ENCODE data around the gene WWC2.
A peak's percentile ranks its signal among the peaks of the same experiment; 100 is the strongest.

Gene WWC2

DNA sequence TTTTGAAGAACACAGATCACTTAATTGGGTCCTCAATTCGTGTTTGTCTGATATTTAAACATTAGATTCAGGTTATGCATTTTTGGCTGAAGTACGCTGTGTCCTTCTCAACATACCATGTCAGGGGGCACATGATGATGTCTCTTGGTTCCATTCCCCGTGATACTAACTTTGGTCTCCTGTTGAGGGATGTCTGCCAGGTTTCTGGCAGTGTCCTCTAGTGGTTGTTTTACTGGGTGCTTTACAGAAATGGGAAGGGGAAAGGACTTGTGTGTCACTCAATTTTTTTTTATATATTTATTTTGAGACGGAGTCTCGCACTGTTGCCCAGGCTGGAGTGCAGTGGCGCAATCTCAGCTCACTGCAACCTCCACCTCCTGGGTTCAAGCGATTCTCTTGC, 58.2 kb downstream of the WWC2 start:
- TF ChIP-seq, protein P1, sequence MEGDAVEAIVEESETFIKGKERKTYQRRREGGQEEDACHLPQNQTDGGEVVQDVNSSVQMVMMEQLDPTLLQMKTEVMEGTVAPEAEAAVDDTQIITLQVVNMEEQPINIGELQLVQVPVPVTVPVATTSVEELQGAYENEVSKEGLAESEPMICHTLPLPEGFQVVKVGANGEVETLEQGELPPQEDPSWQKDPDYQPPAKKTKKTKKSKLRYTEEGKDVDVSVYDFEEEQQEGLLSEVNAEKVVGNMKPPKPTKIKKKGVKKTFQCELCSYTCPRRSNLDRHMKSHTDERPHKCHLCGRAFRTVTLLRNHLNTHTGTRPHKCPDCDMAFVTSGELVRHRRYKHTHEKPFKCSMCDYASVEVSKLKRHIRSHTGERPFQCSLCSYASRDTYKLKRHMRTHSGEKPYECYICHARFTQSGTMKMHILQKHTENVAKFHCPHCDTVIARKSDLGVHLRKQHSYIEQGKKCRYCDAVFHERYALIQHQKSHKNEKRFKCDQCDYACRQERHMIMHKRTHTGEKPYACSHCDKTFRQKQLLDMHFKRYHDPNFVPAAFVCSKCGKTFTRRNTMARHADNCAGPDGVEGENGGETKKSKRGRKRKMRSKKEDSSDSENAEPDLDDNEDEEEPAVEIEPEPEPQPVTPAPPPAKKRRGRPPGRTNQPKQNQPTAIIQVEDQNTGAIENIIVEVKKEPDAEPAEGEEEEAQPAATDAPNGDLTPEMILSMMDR (conservative IDR thresholded peaks at IDR 0.05; ENCODE audit: low read depth, low read length), result peak; percentile 26
- no peak for DNase-seq (ENCODE audit: low read depth)

DNA sequence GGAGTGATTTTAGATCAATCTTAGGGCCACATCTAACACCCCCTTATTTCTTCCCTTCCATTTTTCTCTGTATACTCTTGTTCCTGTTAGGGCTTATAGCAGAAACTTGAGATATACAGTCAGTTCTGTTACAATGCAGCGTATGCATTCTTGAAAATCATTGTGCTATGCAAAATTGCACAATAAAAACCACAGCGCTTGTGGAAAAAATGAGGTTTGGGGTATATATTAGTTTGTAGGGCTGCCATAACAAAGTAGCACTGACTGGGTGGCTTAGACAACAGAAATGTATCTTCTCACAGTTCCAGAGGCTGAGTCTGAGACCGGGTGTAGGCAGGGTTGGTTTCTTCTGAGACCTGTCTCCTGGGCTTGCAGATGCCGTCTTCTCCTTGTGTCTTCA, 59.0 kb downstream of the WWC2 start:
- TF ChIP-seq, protein P1 (conservative IDR thresholded peaks at IDR 0.05; ENCODE audit: low read depth, low read length), result no peak
- DNase-seq (ENCODE audit: low read depth), result peak; percentile 95
- no peak overlapping the region for H3K4me3 ChIP-seq (ENCODE audit: low read depth, low read length)

More for the DNA sequence above, 58.2 kb downstream of the WWC2 start:
- no peak overlapping the region for H3K4me3 ChIP-seq (ENCODE audit: low read depth, low read length)

DNA sequence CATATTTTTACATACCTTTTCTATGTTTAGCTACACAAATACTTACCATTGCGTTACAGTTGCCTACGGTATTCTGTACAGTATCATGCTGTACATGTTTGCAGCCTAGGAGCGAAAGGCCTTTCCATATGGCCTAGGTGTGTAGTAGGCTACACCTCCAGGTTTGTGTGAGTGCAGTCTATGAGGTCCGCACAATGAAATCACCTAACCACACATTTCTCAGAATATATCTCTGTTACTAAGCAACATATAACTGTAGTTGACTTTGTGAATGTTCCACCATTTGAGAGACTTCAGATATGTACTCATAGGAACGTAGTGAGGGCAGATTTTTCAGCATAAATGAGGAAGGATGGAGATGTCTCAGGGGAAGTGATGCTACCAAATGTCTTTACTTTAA, 62.6 kb downstream of the WWC2 start:
- no peak overlapping the region for H3K4me3 ChIP-seq (ENCODE audit: low read depth, low read length)
- TF ChIP-seq, protein P1 (conservative IDR thresholded peaks at IDR 0.05; ENCODE audit: low read depth, low read length), result no peak
- no peak for DNase-seq (ENCODE audit: low read depth)

DNA sequence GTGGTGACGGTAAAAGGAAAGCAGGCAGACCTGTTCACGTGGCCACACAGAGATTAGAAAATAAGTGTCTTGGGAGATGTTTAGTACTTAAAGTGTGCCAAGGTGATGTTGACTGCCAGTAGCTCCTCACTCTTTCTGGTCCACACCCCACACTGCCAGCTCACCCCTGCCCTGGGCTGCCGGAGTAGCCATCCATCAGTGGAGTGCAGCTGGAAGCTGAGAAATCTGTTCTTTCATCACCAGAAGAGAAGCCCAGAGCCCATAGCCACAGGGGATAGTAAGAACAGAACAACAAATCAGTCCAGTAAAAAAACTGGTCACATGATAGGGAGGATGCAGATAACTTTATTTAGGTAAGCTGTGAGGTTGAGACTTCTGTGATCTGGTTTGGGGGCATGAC, 64.1 kb downstream of the WWC2 start:
- TF ChIP-seq, protein P1 (conservative IDR thresholded peaks at IDR 0.05; ENCODE audit: low read depth, low read length), result no peak
- DNase-seq (ENCODE audit: low read depth), result peak; percentile 43
- H3K4me3 ChIP-seq (ENCODE audit: low read depth, low read length), result no peak overlapping the region

DNA sequence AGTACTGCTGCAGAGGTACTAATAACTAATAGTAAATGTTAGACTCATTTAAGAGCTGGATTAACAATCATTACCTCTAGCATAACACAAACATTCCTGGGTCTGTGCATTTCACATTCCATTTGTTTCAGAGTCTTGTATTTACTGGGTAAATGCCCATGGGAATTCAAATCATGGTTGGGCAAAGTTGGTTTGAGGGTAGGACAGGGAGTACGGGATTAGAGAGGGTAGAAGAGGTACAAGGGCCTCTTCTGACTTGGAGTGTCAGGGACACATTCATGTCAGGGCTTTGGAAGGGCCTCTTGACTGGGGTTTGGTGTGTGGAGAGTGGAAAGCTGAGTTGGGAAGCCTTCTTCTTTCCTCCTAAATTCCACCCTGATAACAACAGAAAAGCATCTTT, 65.9 kb downstream of the WWC2 start:
- H3K4me3 ChIP-seq (ENCODE audit: low read depth, low read length), result no peak overlapping the region
- TF ChIP-seq, protein P1 (conservative IDR thresholded peaks at IDR 0.05; ENCODE audit: low read depth, low read length), result no peak
- DNase-seq (ENCODE audit: low read depth), result peak; percentile 31

DNA sequence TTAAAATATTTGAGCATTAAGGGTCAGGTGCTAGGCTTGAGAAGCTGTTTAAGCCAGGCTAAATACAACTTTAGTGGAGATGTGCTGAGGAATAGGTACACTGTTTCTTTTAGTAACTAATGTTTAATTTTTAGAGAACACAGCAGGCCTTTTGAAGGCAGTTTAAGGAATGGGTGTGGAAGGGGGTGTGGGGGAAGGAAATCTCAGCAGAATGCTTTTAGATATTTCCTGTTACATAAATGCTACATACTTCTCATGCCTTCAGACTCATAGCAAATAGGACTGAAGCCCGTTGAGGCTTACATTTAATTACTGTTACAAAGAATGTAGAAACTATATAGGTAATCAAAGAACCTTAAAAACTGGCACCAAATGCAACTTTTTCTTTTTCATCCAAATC, 66.3 kb downstream of the WWC2 start:
- no peak overlapping the region for H3K4me3 ChIP-seq (ENCODE audit: low read depth, low read length)
- peak; percentile 67 for DNase-seq (ENCODE audit: low read depth)
- TF ChIP-seq, protein P1 (conservative IDR thresholded peaks at IDR 0.05; ENCODE audit: low read depth, low read length), result no peak

DNA sequence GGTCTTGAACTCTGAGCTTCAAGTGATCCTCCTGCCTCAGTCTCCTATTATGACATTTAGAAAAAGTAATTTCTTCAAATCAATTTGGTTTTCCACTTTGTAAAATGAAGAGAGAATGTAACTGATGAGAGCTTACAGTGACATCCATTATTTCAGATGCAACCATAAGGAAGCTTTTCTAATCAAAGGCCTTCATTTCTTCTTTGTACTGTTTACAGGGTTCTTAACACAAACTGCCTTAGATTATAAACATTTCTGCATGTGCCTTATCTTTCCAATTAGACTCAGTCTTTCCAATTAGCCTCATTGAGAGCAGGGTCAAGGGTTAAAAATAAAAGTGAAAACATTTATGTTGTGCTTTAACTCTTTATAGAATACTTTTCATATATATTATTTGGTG, 71.8 kb downstream of the WWC2 start:
- DNase-seq (ENCODE audit: low read depth), result no peak
- TF ChIP-seq, protein P1 (conservative IDR thresholded peaks at IDR 0.05; ENCODE audit: low read depth, low read length), result no peak
- no peak overlapping the region for H3K4me3 ChIP-seq (ENCODE audit: low read depth, low read length)

All from choroid plexus epithelial cell (primary cell).